DOHH2 (cell line): ENCODE data around the gene LRRC27.

Experiments used
- H3F3A ChIP-seq: fragments of 200-600 bp; sonication (generic), shearing (Covaris generic); 2 replicates; pipeline ENCODE4 v1.6.0; 2016; ENCODE audit warnings: antibody characterized with exemption, mild to moderate bottlenecking; ENCODE audit not compliant: control insufficient read depth, insufficient read depth
- H3K27ac ChIP-seq: fragments of 200-600 bp; sonication (generic); 2 replicates; pipeline ENCODE4 v1.5.1; 2014; ENCODE audit warnings: low read depth, mild to moderate bottlenecking, low read length, moderate library complexity
- H3K27me3 ChIP-seq: fragments of 200-600 bp; sonication (generic); 2 replicates; pipeline ENCODE4 v1.6.1; 2014; ENCODE audit warnings: mild to moderate bottlenecking, low read length, mixed read lengths; ENCODE audit not compliant: control insufficient read depth
- H3K36me3 ChIP-seq: fragments of 200-600 bp; sonication (generic); 2 replicates; pipeline ENCODE4 v1.6.1; 2014; ENCODE audit warnings: mild to moderate bottlenecking, low read length, moderate library complexity, mixed read lengths; ENCODE audit not compliant: control insufficient read depth
- H3K4me1 ChIP-seq: fragments of 200-600 bp; sonication (generic); 2 replicates; pipeline ENCODE4 v1.6.1; 2014; ENCODE audit warnings: mild to moderate bottlenecking, low read length, mixed read lengths; ENCODE audit not compliant: control insufficient read depth
- H3K4me2 ChIP-seq: fragments of 200-600 bp; sonication (generic); 2 replicates; pipeline ENCODE4 v1.6.0; 2014; ENCODE audit warnings: mild to moderate bottlenecking, low read length, moderate library complexity
- H3K4me3 ChIP-seq: fragments of 200-600 bp; sonication (generic); 2 replicates; pipeline ENCODE4 v1.5.1; 2014; ENCODE audit warnings: mild to moderate bottlenecking, low read length, mixed read lengths
- H3K79me2 ChIP-seq: fragments of 200-600 bp; sonication (generic); 2 replicates; pipeline ENCODE4 v1.6.1; 2014; ENCODE audit warnings: mild to moderate bottlenecking, low read length, mixed read lengths; ENCODE audit not compliant: control insufficient read depth
- H3K9me2 ChIP-seq: fragments of 200-600 bp; sonication (generic); replicated peaks from 2 replicates; pipeline ENCODE4 v1.6.1; 2014; ENCODE audit warnings: mild to moderate bottlenecking, low read length, mixed read lengths; ENCODE audit not compliant: control insufficient read depth
- H3K9me3 ChIP-seq: fragments of 200-600 bp; sonication (generic); 2 replicates; pipeline ENCODE4 v1.6.1; 2014; ENCODE audit warnings: antibody characterized with exemption, low read length, mixed read lengths; ENCODE audit not compliant: control insufficient read depth, insufficient read depth
- H4K20me1 ChIP-seq: fragments of 200-600 bp; sonication (generic); 2 replicates; pipeline ENCODE4 v1.6.0; 2014; ENCODE audit warnings: low read depth, mild to moderate bottlenecking, antibody characterized with exemption, low read length, moderate library complexity; ENCODE audit not compliant: control insufficient read depth, insufficient read depth
- CTCF ChIP-seq: fragments of 200-600 bp; sonication (generic); IDR thresholded peaks from one replicate; pipeline ENCODE4 v1.5.1; 2014; ENCODE audit warnings: antibody characterized with exemption, mild to moderate bottlenecking, low read depth, low read length; ENCODE audit not compliant: poor library complexity, severe bottlenecking
- EZH2phosphoT487 ChIP-seq: fragments of 200-600 bp; sonication (generic); IDR thresholded peaks from 2 replicates; pipeline ENCODE4 v1.6.1; 2017; ENCODE audit warnings: borderline replicate concordance, mild to moderate bottlenecking, antibody characterized with exemption, low read length, moderate library complexity, mixed read lengths

LRRC27 gene

GRCh38 chr10:132420981-132421846, 89.2 kb downstream of the LRRC27 start:
- Histone ChIP-seq H3K36me3 (no peaks in the 10 kb centered on the region), H3K4me2 (peak overlapping the region; percentile 91), H3K79me2 (no peaks in the 10 kb centered on the region), H4K20me1 (no peaks in the 10 kb centered on the region), H3K27me3 (no peaks in the 10 kb centered on the region), H3K9me2 (no peaks in the 10 kb centered on the region), H3F3A (peaks cover 28% of the 10 kb centered on the region), H3K9me3 (no peaks in the 10 kb centered on the region; the same call in 1 of the 2 replicates), H3K4me1 (peaks cover 62% of the 10 kb centered on the region), H3K4me3 (peak overlapping the region; percentile 65), H3K27ac (peak overlapping the region; percentile 94)
- TF ChIP-seq CTCF (no peak), EZH2phosphoT487 (no peak)

GRCh38 chr10:132421847-132422751, 90.1 kb downstream of the LRRC27 start:
- Histone ChIP-seq H4K20me1 (no peaks in the 10 kb centered on the region), H3K4me2 (peak overlapping the region; percentile 91), H3K4me3 (peak overlapping the region; percentile 65), H3K9me3 (no peaks in the 10 kb centered on the region; the same call in 1 of the 2 replicates), H3K27ac (peak overlapping the region; percentile 94), H3K27me3 (no peaks in the 10 kb centered on the region), H3K4me1 (peaks cover 62% of the 10 kb centered on the region), H3K79me2 (no peaks in the 10 kb centered on the region), H3K36me3 (no peaks in the 10 kb centered on the region), H3K9me2 (no peaks in the 10 kb centered on the region), H3F3A (peaks cover 28% of the 10 kb centered on the region)
- TF ChIP-seq CTCF (no peak), EZH2phosphoT487 (no peak)

- H3K4me2 ChIP-seq: peak overlapping the region; percentile 91
- H3K4me1 ChIP-seq: peaks cover 57% of the 10 kb centered on the region
These were observed 91.2 kb downstream of the LRRC27 start for GRCh38 chr10:132422903-132423825.

More at GRCh38 chr10:132422903-132423825, 91.2 kb downstream of the LRRC27 start:
- Histone ChIP-seq H3K79me2 (no peaks in the 10 kb centered on the region), H3K27ac (peak overlapping the region; percentile 94), H3K9me2 (no peaks in the 10 kb centered on the region), H3K4me3 (peak overlapping the region; percentile 65), H3F3A (peaks cover 28% of the 10 kb centered on the region), H3K27me3 (no peaks in the 10 kb centered on the region), H3K36me3 (no peaks in the 10 kb centered on the region), H4K20me1 (no peaks in the 10 kb centered on the region), H3K9me3 (no peaks in the 10 kb centered on the region; the same call in 1 of the 2 replicates)
- no peak for TF ChIP-seq EZH2phosphoT487
- no peak for TF ChIP-seq CTCF
